Pulmonary artery endothelial cell (primary cell): ENCODE data around the gene CALHM4. TPM values are rescaled to one million over a fixed set of nuclear protein-coding genes. Genes with fewer than 3 reads are reported as not detected.
"Not testable (repeated sequence)": the region's sequence is repeated elsewhere in the genome, so short reads cannot be mapped to it uniquely, and the experiment has no call there.

Experiments used
- DNase-seq: peaks from one replicate; pipeline ENCODE4 v3.0.0-alpha.2; 2011; ENCODE audit warnings: low read depth, low spot score
- total RNA-seq: library from RNA; depleted of rRNA; stranded (reverse); fragments of >200 nt; gene quantifications from 2 replicates; pipeline ENCODE4 v1.2.3, GENCODE V29; 2014

CALHM4 gene
- total RNA-seq, 1 donor from 2014 or later = 0.13 TPM

DNA sequence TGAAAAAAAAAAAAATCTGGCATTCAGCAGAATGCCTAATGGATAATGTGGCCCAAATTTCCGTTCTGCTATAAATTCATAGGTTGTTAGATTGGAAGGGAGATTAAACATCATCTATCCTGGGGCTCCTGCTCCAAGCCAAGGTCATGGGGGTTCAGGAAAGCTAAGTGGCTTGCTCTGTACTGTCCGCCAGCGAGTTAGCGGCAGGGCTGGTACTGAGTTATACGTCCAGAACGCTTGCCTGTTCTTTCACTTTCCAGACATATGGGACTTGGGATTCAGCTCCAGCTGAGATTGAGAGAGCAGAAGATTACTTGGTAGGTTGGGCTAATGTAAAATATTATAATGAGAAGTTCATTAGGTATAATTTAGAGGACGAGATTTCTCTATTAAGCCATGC lies 18.6 kb downstream of the CALHM4 start:
- DNase-seq = no peak

DNA sequence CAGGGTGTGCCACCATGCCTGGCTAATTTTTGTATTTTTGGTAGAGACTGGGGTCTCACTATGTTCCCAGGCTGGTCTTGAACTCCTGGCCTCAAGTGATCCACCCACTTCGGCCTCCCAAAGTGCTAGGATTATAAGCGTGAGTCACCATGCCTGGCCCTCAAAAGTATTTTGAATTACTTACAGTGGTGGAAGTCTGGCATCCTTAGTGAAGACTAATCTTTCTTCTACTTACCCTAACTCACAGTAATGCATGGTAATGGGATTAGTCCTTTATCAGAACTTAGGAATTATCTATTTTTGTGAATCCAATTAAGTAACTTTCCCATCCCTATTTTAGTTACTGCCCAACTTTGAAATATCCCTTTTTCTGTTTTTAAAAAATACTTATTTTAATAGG lies 21.7 kb downstream of the CALHM4 start:
- no peak for DNase-seq

DNA sequence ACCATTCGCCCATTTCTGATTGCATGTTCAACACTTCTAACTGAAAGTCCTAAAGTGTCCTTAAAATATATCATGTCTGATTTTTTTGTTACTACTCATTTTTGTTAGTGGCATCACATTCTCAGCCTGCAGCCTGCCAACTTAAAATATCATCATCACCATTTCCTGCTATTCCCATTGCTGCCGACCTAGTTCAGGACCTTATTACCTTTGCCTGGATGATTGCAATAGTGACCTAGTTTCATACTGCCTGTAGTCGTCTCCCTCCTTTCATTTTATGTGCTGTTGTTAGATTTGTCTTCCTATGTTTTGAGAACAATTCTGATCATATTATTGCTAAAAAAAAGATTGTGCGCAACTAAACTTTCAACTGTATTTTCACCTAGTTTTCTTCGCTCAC lies 23.9 kb downstream of the CALHM4 start:
- DNase-seq = no peak

DNA sequence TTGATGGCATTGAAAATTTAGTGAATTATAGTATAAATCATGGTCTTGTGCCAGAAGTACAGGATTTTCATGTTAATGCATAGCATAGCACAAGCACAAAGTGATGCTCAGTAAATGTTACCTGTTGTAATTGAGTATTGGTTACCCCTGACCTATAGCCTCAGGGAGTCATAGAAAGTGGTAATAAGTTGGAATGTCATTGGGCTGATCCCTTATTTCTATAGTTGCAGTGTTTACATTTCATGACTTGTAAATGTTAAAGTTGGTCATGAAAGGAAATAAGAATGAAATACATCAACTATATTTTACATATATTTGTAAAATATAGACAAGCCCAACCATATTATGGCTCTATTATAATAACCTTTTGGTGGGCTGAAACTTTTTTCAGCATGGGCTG lies 24.8 kb downstream of the CALHM4 start:
- no peak for DNase-seq

DNA sequence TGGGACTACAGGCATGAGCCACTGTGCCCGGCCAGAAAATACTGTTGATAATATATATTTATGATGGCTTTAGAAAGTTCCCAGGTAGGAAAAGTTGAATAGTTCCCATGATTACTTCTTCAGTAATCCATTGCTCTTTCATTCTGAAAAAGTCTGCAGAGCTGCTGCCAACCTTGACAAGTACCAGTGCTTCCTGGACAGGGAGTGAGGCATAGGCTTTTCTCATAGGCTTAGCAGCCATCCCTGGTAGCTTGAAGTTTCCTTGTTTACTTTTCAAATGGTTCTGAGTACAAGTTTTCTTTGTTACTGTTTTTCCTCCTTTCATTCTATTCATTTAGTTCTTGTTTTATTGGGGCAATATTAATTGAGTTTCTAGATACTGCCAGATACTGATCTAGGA lies 25.6 kb downstream of the CALHM4 start:
- no peak for DNase-seq

DNA sequence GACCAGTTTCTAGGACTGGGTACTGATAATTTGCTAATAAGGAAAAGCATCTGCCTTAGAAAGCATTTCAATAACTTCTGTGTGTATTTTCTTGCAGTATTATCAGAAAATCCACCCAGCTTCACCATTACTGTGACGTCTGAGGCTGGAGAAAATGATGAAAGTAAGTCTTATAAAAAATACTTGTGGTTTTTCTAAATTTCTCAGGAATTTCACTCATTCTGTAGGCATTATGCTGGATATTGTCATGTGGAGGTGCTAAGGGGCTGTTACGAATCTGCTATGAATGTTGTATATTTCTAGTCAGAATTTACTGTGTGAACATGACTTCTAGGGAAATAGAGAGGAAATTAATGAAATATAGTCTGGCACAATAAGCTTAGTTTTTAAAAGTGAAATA lies 26.6 kb downstream of the CALHM4 start:
- DNase-seq = no peak

DNA sequence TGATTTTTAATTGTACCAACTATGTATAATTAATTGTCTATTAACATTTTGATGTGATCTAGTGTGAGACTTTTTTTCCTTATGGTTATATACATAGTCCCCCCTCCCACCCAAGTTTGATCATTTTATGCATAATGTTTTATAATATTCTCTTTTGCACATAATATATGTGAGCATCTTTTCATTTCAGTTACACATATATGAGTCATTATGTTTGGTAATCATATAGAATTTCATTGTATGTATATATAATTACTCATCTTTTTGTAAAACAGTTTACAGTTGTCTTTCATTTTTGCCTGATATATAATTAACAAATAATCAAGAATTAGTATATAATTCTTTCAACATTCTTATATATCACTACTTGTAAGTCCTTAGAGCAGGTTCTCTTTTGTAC lies 32.7 kb downstream of the CALHM4 start:
- no peak for DNase-seq

DNA sequence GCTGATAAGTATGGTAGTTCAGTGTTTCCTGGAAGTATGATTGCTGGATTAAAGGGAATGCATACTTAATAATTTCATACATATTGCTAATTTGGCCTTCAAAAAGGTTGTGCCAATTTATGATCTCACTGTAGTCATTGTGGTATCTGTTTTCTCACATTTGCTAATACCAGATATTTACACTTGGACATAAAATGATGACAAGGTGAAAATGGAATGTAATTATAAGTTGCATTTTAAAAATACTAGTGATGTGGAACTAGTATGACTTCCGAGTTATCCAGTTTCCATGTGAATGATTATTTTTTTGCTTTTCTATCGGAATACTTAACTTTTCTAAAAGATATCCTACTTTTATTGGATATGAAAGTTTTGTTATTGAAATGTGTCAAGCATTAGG lies 33.2 kb downstream of the CALHM4 start:
- no peak for DNase-seq

DNA sequence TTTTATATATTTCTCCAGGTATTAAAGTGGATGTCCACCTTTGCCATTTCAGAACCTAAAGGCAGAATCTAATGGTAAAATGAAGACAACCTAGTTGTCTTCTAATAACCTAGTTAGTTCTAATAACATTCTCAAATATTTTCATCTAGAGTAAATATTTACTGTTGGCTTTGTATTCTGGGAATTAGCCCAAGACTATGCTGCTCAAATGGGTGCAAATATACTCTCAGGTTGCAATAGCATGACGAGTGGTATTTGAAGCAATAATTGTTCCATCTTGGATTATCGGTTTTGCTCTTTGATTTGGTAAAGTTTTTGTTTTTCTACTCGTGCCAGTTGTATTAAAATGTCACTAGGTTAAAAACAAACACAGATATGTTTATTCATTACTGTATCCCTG lies 41.7 kb downstream of the CALHM4 start:
- no peak for DNase-seq

DNA sequence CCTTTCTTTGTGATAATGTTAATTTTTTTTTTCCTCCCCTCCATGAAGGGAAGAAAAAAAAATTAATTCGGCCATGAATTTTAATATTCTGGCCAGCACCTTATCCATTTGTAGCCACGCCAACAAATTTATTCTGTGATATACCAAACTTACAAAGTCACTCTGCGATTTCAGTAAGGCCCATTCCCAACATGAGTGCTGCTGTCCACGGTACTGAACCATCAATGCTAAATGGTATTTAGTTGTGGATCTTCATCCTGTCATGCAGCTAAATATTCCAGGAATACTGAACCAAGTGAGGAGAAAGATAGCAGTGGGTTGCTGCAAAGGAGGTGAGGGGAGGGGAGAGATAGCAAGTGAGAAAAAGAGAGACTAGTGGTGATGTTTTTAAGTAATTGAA lies 43.3 kb downstream of the CALHM4 start:
- no peak for DNase-seq

DNA sequence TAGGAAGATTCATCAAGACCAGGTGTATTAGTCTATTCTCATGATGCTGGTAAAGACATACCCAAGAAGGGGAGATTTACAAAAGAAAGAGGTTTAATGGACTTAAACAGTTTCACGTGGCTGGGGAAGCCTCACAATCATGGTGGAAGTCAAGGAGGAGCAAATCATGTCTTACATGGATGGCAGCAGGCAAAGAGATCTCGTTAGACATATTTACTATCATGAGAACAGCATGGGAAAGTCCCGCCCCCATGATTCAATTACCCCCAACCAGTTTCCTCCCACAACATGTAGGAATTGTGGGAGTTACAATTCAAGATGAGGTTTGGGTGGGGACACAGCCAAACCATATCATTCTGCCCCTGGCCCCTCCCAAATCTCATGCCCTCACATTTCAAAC lies 50.4 kb downstream of the CALHM4 start:
- not testable (repeated sequence) for DNase-seq

DNA sequence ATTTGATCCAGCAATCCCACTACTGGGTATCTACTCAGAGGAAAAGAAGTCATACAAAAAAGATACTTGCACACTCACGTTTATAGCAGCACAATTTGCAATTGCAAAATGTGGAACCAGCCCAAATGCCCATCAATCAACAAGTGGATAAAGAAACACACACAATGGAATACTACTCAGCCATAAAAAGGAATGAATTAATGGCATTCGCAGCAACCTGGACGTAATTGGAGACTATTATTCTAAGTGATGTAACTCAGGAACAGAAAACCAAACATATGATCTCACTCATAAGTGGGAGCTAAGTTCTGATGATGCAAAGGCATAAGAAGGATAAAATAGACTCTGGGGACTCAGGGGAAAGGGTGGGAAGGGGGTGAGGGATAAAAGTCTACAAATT lies 51.3 kb downstream of the CALHM4 start:
- not testable (repeated sequence) for DNase-seq

DNA sequence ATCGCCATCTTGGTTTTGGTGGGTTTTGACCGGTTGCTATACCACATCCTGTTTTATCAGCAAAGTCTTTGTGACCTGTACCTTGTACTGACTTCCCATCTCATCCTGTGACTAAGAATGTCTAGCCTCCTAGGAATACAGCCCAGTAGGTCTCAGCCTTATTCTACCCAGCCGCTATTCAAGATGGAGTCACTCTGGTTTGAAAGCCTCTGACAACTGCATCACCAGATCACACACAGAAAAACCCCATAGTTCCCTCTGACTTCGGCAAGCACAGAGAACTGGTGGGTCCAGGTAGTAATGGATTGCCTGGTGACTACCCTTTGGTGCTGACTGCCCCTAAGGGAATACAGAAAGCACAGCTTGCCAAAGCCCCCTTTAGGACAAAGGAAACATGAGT lies 52.4 kb downstream of the CALHM4 start:
- DNase-seq = no peak

Other genes starting within 250 kb of the CALHM4 start
- gene DSE, start 182.8 kb upstream of the CALHM4 start, total RNA-seq = 64.2 and 66.1 TPM in 2 replicates
- 0.32 and 0.40 TPM in 2 replicates for gene CALHM6, start 92.4 kb upstream of the CALHM4 start, total RNA-seq
- gene CALHM5, start 42.1 kb upstream of the CALHM4 start, total RNA-seq = 7.8 and 14.8 TPM in 2 replicates
- 0.04 and 0.07 TPM in 2 replicates for gene TRAPPC3L, start 8.1 kb upstream of the CALHM4 start, total RNA-seq
- gene RWDD1, start 17.8 kb downstream of the CALHM4 start, total RNA-seq = 24.7 and 25.9 TPM in 2 replicates
- gene RSPH4A, start 62.7 kb downstream of the CALHM4 start, total RNA-seq = 0.04 and 0.13 TPM in 2 replicates
- 12.5 and 19.1 TPM in 2 replicates for gene ZUP1, start 115.0 kb downstream of the CALHM4 start, total RNA-seq
- 10.5 and 12.2 TPM in 2 replicates for gene KPNA5, start 127.5 kb downstream of the CALHM4 start, total RNA-seq
- gene FAM162B, start 212.0 kb downstream of the CALHM4 start, total RNA-seq = 0.07 and 0.35 TPM in 2 replicates